Activated T-cell treated with anti-CD3 and anti-CD28 coated beads for 48 hours (primary cell): ENCODE measurements around the gene METTL5.
"Not testable (repeated sequence)": the region's sequence is repeated elsewhere in the genome, so short reads cannot be mapped to it uniquely, and the experiment has no call there.

Source experiments
- DNase-seq: peaks from one replicate; pipeline ENCODE4 v3.0.0-alpha.2; 2020; ENCODE audit warnings: low read depth

Gene METTL5

DNA sequence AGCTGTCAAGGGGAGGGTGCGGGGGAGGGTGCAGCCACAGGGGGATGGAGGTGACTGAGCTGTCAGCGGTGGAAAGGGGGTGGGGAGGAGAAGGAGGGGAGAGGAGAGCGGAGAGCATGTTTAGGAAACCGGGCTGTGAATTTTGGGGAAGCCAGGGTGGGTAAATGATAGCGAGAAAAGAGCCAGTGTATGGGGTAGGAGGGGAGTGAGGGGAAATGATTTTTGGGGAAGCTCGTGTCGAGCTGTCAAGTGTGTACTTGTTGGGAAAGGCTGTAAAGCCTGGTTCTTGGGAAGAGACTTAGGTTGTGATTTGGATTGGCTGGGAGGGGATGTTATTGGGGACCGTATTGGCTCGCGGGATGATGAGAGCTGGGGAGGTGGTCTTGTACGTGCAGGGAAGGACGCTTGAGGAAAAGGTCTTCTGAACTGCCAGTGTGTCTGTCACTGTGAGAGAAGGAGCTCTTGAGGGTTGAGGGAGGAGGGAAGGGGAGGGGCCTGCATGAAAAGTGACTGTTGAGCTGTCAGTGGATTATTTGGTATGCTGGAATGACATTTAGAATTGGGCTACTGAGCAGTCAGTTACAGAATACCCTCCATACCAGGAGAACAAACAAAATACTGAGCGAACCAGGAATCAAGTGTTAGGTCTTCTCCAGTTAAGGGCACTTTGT, 3.6 kb upstream of the METTL5 start:
- DNase-seq, result peak; percentile 42

DNA sequence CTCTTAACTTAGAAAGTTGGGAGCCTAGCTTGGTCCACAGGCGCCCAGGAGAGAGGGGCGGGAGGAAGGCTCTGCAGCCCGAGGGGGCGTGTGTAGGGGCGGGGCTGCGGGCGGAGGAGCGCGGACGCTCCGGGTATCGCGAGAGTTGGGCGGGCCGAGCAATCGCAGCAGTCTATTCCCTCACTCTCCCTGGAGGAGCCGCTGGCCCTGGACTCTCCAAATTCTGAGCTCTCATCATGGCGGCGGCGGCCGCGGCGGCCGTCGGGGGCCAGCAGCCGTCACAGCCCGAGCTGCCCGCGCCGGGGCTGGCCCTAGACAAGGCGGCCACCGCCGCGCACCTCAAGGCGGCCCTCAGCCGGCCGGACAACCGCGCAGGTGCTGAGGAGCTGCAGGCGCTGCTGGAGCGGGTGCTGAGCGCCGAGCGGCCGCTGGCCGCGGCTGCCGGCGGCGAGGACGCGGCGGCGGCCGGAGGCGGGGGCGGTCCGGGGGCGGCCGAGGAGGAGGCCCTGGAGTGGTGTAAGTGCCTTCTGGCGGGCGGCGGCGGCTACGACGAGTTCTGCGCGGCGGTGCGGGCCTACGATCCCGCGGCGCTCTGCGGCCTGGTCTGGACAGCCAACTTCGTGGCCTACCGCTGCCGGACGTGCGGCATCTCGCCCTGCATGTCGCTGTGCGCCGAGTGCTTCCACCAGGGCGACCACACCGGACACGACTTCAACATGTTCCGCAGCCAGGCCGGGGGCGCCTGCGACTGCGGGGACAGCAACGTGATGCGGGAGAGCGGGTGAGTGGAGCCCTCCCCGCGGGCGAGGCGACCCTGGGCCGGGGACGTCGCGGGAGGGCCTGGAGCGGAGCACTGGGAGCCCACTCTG, 2.8 kb upstream of the METTL5 start, which contains the start of gene UBR3:
Gene UBR3 (plus strand): TSS at position 183 of the 869 bp plus-strand sequence. CDS start 54 bp downstream, at position 237.
- DNase-seq, result peak; percentile 91

DNA sequence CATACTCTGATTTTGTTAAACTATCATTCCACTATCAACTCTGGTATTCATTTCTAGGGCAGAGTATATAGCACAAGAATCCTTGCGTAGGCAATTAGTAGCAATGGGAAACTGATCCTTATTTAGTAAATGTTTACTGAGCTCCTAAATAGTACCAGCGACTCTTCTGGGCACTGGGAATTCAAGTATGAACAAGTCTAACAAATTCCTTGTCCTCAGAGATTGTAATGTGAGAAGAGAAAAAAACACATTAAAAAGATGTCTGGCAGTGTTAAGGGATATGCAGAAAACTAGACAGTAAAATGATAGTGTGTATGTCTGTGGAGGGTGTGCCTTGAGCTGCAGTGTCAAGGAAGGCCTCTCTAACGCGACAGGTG, 721 bp downstream of the METTL5 start:
- no peak for DNase-seq

DNA sequence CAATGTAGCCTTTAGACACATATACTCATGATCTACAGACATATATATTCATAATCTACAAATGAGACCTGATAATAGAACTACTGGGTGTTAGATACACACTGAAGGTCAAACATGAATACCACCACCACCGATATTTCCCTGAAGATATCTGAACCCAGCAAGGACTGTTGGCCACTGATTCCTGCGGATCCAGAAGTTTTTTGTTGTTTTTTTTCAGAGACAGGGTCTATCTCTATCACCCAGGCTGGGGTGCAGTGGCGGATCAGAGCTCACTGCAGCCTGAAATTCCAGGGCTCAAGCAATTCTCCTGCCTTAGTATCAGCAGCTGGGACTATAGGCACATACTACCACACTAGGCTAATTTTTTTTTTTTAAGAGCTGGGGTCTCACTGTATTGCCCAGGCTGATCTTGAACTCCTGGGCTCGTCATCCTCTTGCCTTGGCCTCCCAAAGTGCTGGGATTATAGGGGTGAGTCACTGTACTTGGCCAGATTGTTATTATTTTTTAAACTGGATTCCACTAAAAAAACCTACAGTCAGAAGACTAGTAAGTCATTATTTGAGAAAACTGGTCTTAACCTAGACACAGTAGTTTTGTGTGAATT, 1.8 kb downstream of the METTL5 start:
- no peak for DNase-seq

DNA sequence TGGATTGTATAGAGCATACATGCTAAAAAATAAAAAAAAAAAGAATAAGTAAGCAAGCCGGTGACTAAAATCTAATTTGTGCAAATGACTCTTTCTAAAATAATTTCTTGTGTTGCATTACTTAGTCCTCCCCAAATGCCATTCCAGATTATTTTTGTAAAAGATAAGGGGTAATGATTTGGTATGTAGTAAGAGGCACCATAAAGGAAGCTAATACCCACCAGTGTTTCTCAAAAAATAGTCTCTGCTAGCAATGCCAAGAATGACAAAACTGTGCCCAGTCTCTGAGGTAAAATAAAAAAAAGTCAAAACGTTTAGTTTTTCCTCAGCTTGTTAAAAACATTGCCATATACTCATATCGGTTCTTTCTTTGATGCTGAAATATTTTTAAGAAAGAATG, 2.7 kb downstream of the METTL5 start:
- DNase-seq, result no peak

DNA sequence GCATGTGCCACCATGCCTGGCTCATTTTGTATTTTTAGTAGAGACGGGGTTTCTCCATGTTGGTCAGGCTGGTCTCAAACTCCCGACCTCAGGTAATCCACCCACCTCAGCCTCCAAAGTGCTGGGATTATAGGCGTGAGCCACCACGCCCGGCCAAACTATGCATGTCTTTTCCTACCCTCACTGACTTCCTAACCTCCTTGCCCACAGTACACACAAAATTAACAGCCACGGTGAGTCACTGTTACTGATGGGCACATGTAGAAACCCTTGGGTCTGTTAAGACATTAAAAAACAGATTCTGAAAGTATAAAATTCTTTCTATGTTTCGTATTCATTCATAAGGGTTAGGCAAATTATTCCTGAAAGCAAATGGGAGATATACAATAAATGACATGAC, 4.6 kb downstream of the METTL5 start:
- DNase-seq, result not testable (repeated sequence)

DNA sequence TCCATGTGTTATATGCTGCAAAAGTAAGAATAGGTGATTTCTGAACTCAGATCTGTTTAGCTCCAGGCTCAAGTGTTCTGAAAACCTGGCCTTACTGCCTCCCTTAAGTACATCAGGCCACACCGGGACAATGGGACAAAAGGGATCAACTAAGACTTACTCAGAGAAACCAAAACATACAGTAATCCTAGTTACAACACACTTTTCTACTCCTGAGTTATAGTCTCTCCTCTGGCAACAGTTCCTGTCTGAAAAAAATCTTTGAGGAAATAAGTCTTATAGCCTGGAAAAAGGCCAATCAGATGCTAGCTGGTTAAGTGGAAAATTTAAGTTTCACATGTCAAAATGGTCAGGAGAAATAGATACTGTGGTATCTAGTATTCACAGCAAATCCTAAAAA, 5.6 kb downstream of the METTL5 start:
- no peak for DNase-seq

DNA sequence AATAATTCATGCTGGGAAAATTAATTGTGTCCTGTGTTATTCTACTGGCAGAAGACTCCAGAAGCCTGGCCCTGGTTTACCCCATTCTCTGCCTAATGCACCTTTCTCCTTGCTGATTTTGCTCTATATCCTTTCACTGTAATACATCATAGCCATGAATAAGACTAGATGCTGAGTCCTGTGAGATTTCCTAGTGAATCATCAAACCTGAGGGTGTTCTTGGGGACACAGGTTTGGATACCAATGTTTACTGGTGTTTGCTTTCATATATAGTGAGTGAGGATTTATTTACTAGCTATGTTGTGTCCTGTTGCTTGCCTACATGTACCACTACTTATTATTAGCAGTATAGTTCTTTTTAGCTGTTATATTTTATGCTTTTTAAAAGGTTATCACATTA, 6.5 kb downstream of the METTL5 start:
- DNase-seq, result no peak

DNA sequence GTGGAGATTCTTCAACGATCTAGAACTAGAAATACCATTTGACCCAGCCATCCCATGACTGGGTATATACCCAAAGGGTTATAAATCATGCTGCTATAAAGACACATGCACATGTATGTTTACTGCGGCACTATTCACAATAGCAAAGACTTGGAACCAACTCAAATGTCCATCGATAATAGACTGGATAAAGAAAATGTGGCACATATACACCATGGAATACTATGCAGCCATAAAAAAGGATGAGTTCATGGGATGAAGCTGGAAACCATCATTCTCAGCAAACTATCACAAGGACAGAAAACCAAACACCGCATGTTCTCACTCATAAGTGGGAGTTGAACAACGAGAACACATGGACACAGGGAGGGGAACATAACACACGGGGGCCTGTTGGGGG, 7.3 kb downstream of the METTL5 start:
- not testable (repeated sequence) for DNase-seq

DNA sequence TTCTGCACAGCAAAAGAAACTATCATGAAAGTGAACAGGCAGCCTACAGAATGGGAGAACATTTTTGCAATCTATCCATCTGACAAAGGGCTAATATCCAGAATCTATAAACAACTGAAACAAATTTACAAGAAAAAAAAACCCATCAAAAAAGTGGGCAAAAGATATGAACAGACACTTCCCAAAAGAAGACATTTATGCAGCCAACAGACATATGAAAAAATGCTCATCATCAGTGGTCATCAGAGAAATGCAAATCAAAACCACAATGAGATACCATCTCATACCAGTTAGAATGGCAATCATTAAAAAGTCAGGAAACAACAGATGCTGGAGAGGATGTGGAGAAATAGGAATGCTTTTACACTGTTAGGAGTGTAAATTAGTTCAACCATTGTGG, 7.7 kb downstream of the METTL5 start:
- DNase-seq, result not testable (repeated sequence)

DNA sequence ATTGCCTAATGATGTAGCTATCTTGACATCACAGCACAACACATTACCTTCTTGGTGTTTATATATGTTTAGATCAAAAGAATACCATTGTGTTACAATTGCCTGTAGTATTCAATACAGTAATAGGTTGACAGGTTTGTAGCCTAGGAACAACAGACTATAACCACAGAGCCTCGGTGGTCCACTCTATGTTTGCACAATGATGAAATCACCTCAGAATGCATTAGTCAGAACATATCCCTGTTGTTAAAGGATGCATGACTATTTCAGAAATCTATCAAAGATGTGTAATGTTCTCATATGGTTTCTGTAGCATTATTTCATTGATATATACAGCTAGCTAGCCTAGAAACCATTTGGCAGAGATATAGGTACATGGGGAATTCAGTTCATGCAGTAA, 8.9 kb downstream of the METTL5 start:
- DNase-seq, result no peak

DNA sequence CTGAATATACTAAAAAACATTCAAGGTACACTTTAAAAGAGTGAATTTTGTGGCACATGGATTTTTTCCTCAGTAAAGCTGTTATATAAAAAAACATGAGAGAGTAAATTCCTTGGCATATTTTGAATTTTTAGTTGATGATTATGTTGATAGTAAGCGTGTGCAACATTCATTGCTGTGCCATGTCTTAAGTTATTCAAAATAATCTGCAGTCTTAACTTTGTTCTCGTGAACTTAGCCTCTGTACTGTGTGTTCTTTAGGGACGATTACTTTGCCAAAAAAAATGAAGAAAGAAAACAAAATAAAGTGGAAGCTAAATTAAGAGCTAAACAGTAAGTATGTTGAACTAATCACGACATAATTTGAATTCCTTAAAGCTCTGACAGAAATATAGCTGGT, 16.5 kb downstream of the METTL5 start:
- no peak for DNase-seq

DNA sequence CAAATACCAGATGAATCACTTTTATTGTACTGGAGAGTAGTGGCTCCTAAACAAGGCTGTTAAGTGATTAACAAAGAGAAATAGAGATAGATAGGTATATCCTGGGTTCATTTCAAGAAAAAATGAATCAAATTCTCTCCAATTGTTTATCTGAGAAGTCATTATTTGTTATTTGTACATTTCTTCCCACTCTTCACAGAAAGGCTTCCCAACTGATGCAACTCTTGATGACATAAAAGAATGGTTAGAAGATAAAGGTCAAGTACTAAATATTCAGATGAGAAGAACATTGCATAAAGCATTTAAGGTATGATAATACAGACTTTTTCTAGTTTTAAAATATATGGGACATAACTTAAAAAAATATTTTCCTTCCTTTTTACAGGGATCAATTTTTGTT, 18.1 kb downstream of the METTL5 start:
- no peak for DNase-seq

DNA sequence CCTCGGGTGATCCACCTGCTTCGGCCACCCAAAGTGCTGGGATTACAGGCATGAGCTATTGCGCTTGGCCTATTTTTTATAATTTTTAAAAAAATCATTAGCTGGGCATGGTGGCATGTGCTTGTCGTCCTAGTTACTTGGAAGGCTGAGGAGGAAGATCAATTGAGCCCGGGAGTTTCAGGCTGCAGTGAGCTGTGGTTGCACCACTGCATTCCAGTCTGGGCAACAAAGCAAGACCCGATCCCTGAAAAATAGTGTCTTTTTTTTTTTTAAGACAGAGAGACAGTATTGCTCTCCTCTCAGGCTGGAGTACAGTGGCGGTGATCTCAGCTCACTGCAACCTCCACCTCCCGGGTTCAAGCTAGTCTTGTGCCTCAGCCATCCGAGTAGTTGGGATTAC, 21.2 kb downstream of the METTL5 start:
- no peak for DNase-seq

DNA sequence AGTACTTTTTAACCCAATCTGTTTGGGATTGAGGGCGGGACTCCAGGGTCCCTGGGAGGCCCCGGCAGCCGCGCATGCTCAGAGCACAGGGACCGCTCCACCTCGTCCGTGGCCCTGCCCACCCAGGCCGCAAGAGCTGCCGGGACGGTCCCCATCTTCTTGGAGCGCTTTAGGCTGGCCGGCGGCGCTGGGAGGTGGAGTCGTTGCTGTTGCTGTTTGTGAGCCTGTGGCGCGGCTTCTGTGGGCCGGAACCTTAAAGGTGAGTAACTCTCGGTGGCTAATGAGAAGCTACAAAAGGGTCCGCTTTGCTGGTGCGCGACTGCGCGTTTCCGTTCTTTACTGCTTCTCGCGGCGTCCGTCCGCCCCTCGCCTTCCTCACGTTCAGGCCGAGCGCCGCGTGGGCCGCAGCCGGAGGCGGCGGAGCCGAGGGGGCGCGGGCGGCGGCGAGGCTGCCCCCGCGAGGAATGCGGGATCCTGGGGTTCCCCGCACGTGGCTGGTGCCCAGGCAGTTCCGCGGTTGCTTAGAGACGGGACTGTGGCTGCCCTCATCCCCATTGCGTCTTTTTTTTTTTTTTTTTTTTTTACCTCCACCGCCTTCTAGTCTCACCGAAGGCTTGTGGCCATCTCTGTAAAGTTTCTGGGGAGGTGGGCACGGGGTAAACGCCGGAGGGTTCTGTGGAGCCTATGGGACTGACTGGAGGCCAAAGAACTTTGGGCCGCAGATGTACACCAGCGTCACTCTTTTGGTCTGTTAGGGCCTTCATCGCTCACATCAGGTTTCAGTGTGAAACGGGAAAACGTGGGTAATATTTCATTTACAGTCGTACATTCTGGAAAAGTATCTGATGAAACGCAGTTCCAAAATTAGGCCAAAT, 25.8 kb downstream of the METTL5 start, which contains the start of gene SSB:
Gene SSB (plus strand): TSS at position 154 of the 875 bp plus-strand sequence. CDS start 2,090 bp downstream, outside the sequence.
- peak; percentile 95 for DNase-seq

DNA sequence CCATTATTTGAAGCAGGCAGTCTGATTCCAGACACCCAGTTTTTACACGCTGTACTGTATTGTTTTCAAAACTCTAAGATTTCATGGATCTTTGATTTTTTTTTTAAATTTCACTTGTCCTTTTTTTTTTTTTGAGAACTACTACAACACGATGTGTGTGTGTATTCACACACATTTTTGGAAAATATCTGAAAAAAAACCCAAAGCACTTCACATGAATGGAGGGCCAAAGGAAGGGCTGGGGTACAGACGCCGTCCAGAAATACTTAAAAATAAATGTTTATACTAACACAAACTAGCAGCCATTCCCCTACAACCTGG, 26.3 kb downstream of the METTL5 start:
- DNase-seq, result no peak

DNA sequence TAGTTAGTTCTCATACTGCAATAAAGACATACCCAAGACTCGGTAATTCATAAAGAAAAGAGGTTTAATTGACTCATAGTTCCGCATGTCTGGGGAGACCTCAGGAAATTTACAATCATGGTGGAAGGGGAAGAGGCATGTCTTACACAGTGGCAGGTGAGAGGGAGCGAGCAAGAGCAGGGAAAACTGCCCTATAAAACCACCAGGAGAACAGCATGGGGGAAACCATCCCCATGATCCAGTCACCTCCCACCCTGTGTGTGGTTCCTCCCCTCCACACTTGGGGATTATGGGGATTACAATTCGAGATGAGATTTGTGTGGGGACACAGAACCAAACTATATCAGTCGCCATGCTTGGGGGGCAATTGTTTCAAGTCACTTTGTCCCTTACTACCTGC, 27.1 kb downstream of the METTL5 start:
- DNase-seq, result no peak

DNA sequence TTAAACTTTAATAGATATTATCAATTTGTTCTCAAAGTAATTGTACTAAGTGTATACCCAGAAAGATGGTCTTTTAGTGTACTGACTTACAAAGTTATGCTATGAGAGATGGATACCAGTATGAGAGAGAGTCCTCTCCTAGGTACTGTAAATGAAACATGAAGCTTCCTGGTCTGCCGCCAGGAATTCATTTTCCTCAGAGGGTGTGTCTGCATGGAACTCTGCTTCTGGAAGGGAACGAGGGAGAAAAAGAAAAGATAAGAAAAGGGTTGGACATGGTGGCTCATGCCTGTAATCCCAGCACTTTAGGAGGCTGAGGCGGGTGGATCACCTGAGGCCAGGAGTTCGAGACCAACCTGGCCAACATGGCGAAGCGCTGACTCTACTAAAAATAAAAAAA, 28.3 kb downstream of the METTL5 start:
- DNase-seq, result no peak

DNA sequence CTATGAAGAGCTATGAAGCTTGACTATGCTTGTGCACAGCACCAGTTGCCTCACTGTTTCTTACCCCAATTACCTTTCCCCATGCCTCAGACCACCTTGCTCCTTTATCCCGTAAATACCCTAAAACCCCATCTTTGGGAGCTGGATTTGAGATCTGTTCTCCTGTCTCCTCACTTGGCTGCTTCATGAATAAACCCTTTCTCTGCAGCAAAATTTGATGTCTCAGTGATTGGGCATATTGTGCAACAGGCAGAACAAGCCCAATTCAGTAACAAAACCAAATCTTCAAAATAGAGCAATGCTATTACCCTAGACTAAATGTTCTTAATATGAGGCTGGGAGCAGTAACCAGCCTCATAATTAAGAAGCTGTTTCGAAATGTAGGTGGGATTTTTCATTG, 29.5 kb downstream of the METTL5 start:
- no peak for DNase-seq

DNA sequence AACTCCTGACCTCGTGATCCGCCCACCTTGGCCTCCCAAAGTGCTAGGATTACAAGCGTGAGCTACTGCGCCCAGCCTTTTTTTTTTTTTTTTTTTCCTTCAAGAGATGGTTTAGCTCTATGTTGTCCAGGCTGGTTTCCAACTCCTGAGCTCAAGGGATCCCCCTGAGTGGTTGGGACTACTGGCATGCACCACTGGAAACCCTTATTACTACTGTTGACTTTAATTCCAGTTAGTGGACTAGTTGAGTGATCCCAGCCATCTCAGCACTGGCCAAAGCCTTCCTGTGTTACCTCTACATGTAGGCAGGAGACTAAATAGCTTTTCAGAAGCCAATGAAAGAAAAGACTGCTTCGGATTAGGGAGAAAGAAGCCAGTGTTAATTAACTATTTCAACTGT, 34.1 kb downstream of the METTL5 start:
- DNase-seq, result no peak

DNA sequence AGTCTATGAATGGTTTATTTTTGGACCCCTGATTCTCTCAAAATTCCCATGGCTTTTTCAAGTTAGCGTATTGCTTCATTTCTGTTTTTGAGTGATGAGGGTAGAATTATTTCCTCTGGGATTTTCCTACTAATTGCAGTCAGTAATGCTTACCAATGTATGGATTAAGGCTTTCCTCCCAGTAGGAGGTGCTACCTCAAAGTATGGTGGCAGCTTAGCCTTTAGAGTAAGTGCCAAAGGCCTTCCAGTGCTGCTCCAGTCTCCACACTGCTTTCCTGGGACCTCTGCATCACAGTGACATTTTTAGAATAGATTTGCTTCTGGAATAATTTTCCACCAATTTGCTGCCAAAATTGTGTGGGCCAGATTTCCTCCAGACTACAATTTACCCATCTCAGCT, 42.2 kb downstream of the METTL5 start:
- no peak for DNase-seq
